ENCODE data around the gene PTPN22. TPM values are rescaled to one million over a fixed set of nuclear protein-coding genes. Genes with fewer than 3 reads are reported as not detected.

The PTPN22 gene
- total RNA-seq, result 0.38 TPM

DNA sequence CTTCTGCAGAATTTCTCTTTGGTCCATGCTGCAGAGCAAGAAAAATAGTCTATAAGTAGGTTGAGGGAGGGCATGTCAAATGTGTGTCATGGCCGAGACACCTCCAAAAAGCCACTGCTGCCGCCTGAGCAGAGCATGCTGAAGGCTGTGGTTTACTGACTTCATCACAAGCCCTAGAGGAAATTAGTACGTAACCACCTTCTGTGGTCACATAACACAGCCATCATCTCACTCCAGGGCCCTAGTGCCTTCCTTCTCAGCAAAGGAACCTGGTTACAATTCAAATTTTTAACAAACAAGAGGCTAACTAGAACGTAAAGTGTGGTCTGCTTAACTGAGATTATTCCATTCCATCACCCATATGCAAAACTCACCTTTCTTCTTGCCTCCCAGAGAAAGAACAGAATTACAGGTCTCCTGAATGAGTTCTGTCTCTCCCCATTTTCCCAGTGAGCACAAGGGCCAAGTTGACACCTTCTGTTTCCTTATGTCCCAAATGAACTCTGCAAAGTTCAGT is at the start of gene PTPN22:
Gene PTPN22, minus strand, starts transcription at position 116 of the 517 bp plus-strand sequence.
- DNase-seq (ENCODE audit: low spot score), result no peak
- ATAC-seq, result peak; percentile 51

DNA sequence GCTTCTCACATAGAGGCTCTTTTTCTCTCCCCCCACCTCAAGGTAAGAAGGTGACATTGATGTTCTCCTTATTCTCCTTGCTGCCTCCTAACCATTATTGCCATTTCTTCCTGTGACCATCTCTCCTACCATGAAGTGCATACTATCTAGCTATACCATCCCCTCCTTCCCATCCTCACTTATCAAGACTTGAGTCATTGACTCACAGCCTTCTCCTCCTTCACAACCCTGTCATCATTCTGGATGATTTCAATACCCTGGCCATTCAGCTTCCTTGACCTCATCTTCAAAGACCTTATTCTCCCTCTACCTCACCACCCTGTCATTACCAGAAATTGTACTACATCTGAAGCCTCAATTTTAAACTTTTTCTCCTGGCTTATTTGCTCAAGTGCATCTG is 46.7 kb upstream of the PTPN22 start:
- ATAC-seq (no peak), DNase-seq (ENCODE audit: low spot score) (no peak)

DNA sequence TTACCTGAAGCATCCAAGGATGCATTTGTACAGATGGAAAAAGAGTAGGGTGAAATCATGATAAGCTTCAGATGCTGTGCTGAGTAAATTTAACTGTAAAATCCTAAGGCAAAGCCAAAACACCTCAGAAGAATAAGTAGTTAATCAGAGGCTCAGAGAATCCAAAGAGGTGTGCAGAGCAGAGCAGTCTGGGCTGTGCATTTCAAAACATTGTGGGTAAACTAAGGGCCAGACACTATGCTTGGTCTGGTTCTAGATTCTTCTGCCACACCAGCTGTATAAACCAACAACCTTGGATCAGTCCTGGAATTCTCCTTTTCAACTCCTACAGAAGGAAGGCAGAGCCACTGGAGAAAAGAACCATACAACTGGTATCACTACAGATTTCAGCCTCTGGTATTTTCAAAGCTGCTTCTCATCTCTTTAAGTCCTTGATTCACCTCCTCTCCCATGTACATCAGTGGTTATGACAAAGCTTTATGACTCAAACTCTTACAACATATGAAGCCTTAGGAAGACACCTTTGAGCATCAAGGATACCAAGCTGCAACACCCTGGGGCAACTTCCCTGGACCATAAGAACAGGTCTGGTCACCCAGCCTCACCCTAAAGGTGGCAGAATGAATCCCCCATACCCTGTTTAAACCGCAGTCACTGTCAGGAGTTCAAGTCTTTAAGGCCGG is 46.0 kb upstream of the PTPN22 start:
- no peak for ATAC-seq
- DNase-seq (ENCODE audit: low spot score), result no peak

DNA sequence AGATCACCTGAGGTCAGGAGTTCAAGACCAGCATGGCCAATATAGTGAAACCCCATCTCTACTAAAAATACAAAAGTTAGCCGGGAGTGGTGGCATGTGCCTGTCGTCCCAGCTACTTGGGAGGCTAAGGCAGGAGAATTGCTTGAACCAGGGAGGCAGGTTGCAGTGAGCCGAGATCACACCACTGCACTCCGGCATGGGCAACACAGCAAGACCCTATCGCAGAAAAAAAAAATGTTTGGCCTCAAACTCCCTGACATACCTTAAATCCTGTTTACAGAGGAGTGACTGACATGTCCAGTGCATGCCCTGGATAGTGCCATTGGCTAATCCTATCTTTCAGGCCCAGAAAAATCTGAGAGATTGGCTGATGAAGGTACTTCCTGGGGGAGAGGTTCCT is 45.5 kb upstream of the PTPN22 start:
- DNase-seq (ENCODE audit: low spot score) (no peak), ATAC-seq (no peak)

DNA sequence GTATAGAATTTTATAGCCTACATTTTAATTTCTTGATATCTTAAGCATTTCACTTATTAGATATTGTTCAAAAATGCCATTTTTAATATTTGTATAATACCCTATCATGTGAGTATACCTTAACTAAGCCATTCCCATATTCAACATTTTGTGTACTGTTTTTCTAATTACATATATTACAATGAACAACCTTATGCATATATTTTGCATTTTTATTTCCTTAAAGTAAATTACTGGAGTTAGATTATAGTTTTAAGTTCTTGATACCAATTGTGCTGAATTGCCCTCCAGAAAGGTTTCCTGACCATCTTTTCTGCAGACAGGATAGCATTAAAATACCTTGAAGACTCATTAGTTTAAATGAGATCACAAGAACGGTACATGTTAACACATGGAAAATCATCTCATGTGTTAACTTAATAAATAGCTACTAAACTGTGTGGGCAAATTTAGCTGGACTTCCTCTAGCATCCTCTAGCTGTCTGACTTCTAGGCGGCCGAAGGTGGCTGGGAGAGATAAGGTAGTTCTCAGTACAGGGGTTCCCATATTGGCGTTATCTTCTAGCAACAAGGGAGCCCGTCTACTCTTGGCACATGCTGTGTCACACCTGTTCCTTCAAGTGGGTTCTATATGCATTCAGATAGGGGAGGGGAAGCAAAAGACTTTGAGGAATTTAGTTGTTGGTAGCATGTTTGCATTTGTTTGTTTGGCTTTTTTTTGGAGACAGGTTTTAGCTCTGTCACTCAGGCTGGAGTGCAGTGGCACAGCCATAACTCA is 42.6 kb upstream of the PTPN22 start:
- ATAC-seq (no peak), DNase-seq (ENCODE audit: low spot score) (no peak)

DNA sequence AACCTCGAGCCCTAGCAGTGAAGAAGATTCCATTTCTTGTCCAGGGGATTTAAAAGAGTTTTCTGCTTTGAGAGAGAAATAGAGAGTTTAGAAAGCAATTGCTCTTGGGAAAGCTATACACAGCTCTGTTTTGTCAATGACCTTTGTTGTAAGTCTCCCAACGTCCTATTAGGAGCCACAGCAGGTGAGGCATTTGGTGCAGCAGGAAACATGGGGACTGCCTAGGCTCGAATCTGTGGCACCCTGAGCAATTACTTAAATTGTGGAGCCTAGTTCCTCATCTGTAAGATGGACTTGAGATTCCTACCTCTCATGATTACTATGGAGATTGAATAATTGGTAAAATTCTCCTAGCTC is 41.8 kb upstream of the PTPN22 start:
- no peak for ATAC-seq
- no peak for DNase-seq (ENCODE audit: low spot score)

DNA sequence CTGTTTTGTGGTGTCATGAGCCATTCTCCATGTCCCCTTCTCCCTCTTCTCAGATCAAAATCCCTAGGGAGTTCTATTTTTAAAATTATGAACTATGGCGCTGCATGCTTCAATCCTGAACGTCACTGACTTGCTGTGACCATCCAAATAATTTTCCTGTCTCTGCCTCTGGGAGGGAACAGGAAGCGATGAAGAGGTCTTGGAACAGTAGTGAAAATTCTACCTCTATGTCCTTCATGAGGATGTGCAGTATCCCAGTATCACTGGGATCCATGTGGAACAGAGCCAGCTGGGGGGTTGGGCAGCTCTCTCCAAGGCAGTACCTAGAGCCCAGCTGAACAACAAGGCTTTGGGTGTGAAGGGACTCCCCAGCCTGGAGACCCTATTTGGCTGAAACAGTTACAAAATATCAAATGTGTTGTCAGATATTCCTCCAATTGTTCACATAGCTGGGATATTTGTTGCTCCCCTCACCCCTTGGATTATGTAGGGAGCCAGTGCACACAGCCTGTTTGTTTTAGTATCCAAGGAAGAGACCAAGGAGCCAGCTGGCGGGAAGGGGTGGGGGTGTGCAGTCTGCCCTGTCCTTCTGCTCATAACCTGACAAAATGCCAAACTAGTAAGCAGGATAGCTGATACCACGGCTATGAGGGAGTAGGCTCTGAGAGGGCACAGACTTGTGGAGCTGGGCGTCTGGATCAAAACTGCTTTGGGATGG is 41.2 kb upstream of the PTPN22 start:
- DNase-seq (ENCODE audit: low spot score) (no peak), ATAC-seq (peak; percentile 12)

DNA sequence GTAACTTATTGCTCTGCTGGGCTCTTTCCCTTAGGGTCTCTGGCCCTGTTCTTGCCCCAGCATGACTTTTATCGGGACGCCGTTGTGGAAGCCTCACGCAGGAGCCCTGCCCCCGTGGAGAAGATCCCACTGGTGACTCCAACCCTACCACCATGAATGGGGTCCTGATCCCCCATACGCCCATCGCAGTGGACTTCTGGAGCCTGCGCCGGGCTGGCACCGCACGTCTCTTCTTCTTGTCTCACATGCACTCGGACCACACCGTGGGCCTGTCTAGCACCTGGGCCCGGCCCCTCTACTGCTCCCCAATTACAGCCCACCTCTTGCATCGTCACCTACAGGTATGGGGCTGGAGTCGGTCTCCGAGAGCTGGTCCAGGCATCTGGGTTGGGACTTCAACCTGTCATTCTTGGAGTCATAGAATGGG is 33.9 kb upstream of the PTPN22 start:
- ATAC-seq, result no peak
- no peak for DNase-seq (ENCODE audit: low spot score)

DNA sequence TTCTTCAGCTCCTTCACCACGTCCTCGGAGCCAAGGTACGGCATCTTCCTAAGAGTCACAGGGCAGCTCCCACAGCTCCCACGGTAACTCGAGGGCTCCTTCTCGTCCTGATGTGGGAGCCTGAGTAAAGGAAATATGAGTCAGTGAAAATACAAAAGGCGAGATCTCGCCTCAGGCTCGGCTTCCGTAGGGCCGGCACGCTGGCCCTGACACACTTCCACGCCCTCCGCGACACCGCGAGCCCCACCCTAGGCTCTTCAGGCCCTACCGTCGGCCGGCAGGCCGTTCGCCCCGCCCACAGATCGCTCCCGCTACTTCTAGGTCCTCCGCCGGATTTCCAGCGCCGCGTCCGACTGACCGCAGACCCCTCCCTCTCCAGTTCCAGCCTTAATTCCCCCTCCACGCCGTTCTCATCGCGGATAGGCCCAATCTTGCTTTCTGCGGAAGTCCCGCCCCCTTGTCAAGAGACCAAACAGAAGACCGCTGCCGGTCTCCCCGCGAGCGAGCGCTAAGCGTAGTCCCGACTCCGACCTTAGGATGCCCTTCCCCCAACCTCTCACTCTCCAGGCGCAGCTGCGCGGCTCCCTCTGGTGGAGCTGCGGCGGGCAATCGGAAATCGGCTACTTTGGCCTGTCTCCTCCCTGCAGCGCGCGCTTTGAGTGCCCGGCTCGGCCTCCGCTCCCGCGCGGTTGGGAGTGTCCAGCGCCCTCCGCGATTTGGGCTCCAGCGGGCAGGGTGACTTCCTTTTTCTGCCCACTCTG is 33.3 kb upstream of the PTPN22 start, which contains the start of the genes AP4B1 and DCLRE1B:
Gene AP4B1, minus strand, starts transcription at position 126 of the 761 bp plus-strand sequence. Its CDS starts 82 bp downstream, at position 44.
Gene DCLRE1B, plus strand, starts transcription at position 653 of the 761 bp plus-strand sequence. CDS start 261 bp downstream, outside the sequence.
- DNase-seq (ENCODE audit: low spot score) (peak; percentile 99), ATAC-seq (peak; percentile 93)

DNA sequence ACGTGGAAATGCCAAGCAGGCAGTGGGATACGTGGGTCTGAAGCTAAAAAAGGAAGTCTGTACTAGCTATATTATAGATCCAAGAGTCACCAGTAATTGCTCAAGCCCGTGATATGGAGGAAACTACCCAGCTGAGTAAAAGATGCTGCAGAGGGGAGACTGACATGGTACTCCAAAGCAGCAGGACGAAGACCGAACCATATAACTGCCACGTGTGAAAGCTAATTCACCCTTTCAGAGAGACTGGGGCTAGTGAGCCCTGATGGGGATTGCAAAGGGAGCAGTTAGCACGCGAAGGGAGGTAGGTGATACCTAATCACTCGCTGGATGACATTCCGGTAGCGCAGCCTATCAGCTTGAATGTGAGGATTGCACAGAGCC is 32.8 kb upstream of the PTPN22 start:
- ATAC-seq, result peak; percentile 45
- no peak for DNase-seq (ENCODE audit: low spot score)

DNA sequence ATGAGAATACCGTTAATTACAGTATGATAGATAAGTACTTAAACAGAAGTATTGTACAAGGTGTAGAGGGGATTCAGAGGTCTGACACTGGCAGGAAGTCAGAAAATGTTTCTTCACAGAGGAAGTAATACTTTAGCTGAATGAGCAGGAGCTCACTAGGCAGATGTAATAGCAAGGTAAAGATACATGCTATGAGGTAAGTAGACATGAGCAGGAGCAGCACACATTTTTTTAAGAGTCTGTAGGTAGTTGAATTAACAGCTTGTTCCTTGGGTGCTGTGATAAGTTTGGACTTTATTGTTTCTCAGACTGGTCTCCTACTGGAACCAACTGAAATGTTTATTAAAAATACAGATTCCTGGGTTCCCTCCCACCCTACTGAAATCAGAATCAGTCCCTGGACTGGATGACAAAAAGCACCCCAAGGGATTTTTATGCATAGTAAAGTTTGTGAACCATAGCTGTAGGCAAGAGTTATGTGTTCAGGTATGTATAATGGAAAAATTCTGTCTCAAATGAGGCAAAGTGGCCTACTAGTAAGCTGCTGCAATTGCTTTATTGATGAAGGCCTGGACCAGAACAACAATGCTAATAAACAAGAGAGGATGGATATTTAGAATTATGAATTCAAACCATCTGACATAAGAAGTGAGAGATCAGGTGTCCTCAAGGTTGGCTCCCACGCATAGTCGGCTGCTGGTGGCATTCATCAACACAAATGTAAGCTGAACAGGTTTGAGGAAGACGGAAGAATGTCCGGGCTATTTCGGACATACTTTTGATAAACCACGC is 32.2 kb upstream of the PTPN22 start:
- no peak for ATAC-seq
- no peak for DNase-seq (ENCODE audit: low spot score)

DNA sequence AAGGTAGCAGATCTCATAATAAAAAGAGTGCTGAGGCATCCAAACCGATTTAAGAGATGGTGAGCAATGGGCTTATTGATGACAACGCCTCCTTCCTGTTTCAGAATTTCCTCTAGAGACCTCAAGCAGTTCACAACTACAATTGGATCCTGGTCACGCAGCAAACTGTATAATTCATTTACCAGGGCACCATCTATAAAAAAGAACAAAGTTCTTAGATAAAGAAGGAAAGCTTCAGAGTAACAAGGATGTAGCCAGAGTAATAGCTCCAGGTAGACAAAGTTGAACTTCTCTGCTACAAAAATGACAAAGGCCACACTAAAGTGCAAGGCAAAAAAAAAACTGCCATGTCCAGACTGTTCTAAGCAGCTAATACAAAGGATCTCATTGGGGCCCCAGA is 29.7 kb upstream of the PTPN22 start:
- DNase-seq (ENCODE audit: low spot score) (no peak), ATAC-seq (no peak)

DNA sequence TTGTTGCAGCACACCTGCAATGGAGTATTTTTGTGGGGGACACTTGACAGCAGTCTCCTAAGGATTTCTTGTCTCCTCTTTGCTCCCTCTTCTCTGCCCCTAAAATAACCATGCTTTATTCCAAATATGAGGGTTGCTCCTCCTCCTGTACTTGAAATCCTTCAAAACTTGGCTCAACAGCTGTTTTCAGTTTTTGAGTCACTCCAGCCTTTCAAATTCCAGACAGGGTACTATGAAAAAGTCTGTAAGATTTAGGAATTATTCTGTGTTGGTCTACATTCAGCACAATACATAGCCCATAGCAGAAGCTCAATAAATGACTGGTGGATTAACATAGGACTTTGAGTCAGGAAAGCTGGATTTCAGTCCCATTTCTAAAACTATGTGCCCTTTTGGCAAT is 27.6 kb upstream of the PTPN22 start:
- DNase-seq (ENCODE audit: low spot score) (no peak), ATAC-seq (no peak)

DNA sequence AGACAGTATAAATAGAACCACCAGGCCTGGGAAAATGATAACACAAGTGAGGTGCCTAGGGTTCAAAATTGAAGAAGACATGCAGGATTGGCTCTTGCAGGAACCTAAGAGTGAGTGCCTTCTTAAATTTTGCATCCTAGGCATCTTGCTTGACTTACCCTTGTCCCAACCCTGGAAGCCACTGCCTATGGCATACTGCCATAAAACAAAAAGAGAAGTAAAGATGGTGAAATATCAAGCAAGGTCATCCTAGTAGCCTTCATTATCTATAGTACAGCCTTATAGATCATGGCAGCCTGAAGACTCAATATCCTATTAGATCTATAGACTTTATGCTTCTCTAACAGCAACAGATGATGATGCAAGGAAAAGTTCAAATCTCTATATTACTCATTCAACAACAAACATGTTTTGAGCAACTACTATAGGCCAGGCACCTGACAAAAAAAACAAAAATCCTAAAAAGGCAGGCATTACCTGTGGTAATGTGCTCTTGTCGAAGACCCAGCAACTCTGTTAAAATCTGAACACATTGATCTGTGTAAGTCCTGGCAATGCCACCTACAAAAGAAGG is 26.8 kb upstream of the PTPN22 start:
- no peak for ATAC-seq
- DNase-seq (ENCODE audit: low spot score), result no peak

DNA sequence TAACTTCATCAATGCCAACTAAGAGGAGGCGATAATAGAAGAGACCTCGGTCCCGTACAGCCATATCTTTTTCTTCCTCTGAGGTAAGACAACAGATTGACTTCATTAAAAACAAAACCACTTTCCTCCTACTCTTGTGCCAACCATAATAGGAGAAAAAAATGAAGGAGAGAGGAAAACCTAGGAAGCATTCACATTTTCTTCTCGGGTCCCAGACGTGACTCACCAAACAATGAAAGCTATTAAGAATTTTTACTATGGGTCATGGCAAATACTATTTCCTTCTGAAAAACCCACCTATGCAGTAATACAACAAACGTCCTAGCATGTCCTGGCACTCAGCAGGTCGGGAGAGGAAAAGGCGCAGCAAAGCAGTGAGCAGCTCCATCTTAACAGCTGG is 24.4 kb upstream of the PTPN22 start:
- DNase-seq (ENCODE audit: low spot score) (no peak), ATAC-seq (no peak)

DNA sequence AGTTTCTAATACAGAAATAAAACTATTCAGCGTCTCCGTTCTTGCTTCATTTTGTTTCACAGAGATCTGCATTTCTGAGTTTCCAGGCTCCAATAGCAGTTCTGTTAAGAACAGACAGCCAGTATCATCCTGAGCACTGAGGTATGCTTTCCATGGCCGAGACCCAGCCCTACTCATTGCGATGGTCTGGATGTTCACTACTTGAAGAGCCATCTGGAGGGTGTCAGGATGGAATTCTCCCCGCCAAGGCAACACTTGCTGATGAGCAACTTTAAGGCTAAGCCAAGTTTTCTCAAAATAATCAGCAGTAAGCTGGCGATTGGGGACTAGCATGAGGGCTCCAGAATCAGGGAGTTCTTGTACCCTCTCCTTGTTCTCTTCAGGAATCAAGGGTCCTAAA is 23.6 kb upstream of the PTPN22 start:
- no peak for ATAC-seq
- DNase-seq (ENCODE audit: low spot score), result no peak

DNA sequence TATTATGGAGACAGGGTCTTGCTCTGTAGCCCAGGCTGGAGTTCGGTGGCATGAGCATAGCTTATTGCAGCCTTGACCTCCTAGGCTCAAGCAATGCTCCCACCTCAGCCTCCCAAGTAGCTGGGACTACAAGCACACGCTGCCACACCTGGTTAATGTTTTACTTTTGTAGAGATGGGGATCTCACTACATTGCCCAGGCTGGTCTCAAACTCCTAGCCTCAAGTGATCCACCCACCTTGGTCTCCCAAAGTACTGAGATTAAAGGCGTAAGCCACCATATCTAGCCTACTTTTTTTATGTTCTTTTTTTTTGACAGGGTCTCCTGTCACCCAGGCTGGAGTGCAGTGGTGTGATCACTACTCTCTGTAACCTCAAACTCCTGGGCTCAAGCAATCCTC is 21.8 kb upstream of the PTPN22 start:
- ATAC-seq, result no peak
- DNase-seq (ENCODE audit: low spot score), result no peak

DNA sequence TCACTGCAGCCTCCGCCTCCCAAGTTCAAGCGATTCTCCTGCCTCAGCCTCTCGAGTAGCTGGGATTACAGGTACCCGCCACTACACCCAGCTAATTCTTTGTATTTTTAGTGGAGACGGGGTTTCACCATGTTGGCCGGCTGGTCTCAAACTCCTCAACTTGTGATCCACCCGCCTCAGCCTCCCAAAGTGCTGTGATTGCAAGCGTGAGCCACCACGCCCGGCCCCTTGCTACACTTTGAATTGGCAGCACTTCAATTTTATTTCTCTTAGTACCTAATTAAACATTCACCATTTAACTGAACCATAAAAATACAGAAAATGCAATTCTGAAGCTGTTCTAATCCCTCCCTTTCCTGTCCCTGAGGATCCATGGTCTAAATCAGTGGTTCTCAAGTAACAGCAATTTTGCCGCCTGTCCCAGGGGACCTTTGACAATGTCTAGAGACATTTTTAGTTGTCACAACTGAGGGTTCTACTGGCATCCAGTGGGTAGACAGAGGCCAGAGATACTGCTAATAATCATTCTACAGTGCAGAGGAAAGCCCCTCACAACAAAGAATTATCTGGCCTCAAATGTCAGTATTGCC is 20.2 kb upstream of the PTPN22 start:
- DNase-seq (ENCODE audit: low spot score), result no peak

DNA sequence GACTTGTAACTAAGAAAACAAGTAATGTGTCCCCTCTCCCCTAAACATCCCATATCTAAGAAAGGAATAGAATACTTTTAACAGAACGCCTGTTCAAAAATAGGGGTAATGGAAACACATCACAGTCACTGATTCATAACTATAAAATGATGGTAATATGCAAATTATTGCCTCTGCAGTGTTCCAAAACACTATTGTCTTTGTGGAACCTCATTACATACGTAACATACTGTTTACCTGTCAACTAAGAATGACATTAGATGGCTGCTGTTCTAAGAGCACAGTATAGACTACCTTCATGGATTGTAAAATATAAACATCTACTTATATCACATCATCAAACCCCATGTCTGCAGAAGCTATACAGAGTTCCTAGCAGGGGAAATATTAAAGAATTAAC is 19.3 kb upstream of the PTPN22 start:
- DNase-seq (ENCODE audit: low spot score), result no peak
- ATAC-seq, result no peak

More for the DNA sequence above, 20.2 kb upstream of the PTPN22 start:
- ATAC-seq, result no peak
